ENCODE results near the gene IFT172. TPM values are rescaled to one million over a fixed set of nuclear protein-coding genes. Genes with fewer than 3 reads are reported as not detected.

The IFT172 gene
- total RNA-seq, 1 experiment from 2014 or later: 13.7 TPM

GRCh38 chr2:27507293-27507692 is 17.8 kb upstream of the IFT172 start:
- H3K9ac ChIP-seq (ENCODE audit: low read length): no peak overlapping the region
- H3K79me2 ChIP-seq (ENCODE audit: insufficient read depth, low read length): no peaks in the 10 kb centered on the region
- H4K20me1 ChIP-seq (ENCODE audit: insufficient read depth): no peaks in the 10 kb centered on the region
- intact Hi-C loops (cut with micrococcal nuclease): no loop called here
- no peak for TF ChIP-seq SRF (IDR thresholded peaks at IDR 0.05; ENCODE audit: low read depth)
- TF ChIP-seq CEBPB (IDR thresholded peaks at IDR 0.05; ENCODE audit: low read depth): no peak
- no peak for TF ChIP-seq ELF1 (IDR thresholded peaks at IDR 0.05; ENCODE audit: borderline replicate concordance, low read depth)
- TF ChIP-seq ZFX (IDR thresholded peaks at IDR 0.05): no peak
- no peak for TF ChIP-seq TCF7L2 (IDR thresholded peaks at IDR 0.05; ENCODE audit: borderline replicate concordance, extremely low read depth, insufficient read depth, insufficient read length)
- no peak for TF ChIP-seq ATF3 (IDR thresholded peaks at IDR 0.05)
- TF ChIP-seq EZH2phosphoT487 (IDR thresholded peaks at IDR 0.05; ENCODE audit: borderline replicate concordance): no peak
- no peak for TF ChIP-seq SP1 (IDR thresholded peaks at IDR 0.05; ENCODE audit: low read depth)
- TF ChIP-seq REST (IDR thresholded peaks at IDR 0.05; ENCODE audit: low read depth): no peak
- TF ChIP-seq ZNF274 (IDR thresholded peaks at IDR 0.05; ENCODE audit: low read depth, low read length): no peak
- TF ChIP-seq POLR2A (IDR thresholded peaks at IDR 0.05; ENCODE audit: borderline replicate concordance, extremely low read depth, insufficient read depth, insufficient read length): no peak
- no peak for TF ChIP-seq YY1 (IDR thresholded peaks at IDR 0.05; ENCODE audit: extremely low read depth, insufficient replicate concordance, low read depth, low read length)
- TF ChIP-seq POLR2AphosphoS5 (IDR thresholded peaks at IDR 0.05; ENCODE audit: low read depth, low read length): no peak
- TF ChIP-seq EZH2 (IDR thresholded peaks at IDR 0.05): no peak
- no peak for TF ChIP-seq CTCF (IDR thresholded peaks at IDR 0.05 in 2 of 3, conservative IDR thresholded peaks at IDR 0.05 in 1 of 3; ENCODE audit: borderline replicate concordance in 1 of 3, insufficient read depth in 1 of 3, low read depth in 2 of 3, low read length in 2 of 3)
- TF ChIP-seq ZBTB33 (IDR thresholded peaks at IDR 0.05; ENCODE audit: extremely low read depth, insufficient replicate concordance, low read length): no peak
- TF ChIP-seq SIN3A (IDR thresholded peaks at IDR 0.05; ENCODE audit: low read depth): no peak
- TF ChIP-seq CBX3 (IDR thresholded peaks at IDR 0.05; ENCODE audit: low read depth): no peak
- no peak for TF ChIP-seq RAD21 (IDR thresholded peaks at IDR 0.05; ENCODE audit: low read depth)
- TF ChIP-seq EGR1 (IDR thresholded peaks at IDR 0.05; ENCODE audit: low read depth): no peak
- H3K36me3 ChIP-seq (ENCODE audit: control insufficient read depth in 1 of 2, insufficient read depth in 2 of 2, low read length in 2 of 2): no peaks in the 10 kb centered on the region
- no peak overlapping the region for H3K27ac ChIP-seq (ENCODE audit: low read depth, low read length)
- no peak overlapping the region for H2AFZ ChIP-seq (ENCODE audit: low read depth, low read length, poor library complexity, severe bottlenecking)
- no TSS peak for BruUV-seq (replicated peaks)
- RAD21 ChIA-PET (ENCODE audit: low non-redundant PET in 1 of 2, low total read pairs in 2 of 2, uncharacterized antibody in 2 of 2, unreplicated experiment in 2 of 2): no interaction called here
- CTCF ChIA-PET: no interaction called here
- H3K4me1 ChIP-seq (ENCODE audit: control insufficient read depth in 1 of 2, insufficient read depth in 2 of 2, low read length in 2 of 2): peaks cover 0 to 4% of the 10 kb centered on the region in 2 experiments; a peak in 1 of 4 replicates
- H3K27me3 ChIP-seq (ENCODE audit: insufficient read depth, low read length): no peaks in the 10 kb centered on the region
- POLR2A ChIA-PET: no interaction called here
- DNase-seq (ENCODE audit: low read depth, low spot score) (no peak), ATAC-seq (no peak)
- H3K9me3 ChIP-seq (ENCODE audit: control insufficient read depth in 1 of 2, insufficient read depth in 1 of 2, low read depth in 1 of 2, low read length in 2 of 2): no peaks in the 10 kb centered on the region
- H3K4me2 ChIP-seq (ENCODE audit: low read length): no peak overlapping the region
- H3K9me2 ChIP-seq (ENCODE audit: insufficient read depth): no peaks in the 10 kb centered on the region
- H3K4me3 ChIP-seq (replicated peaks in 1 of 2; ENCODE audit: low read depth in 1 of 2, low read length in 2 of 2): no peak overlapping the region

Data from HCT116 (cell line).